ENCODE results near the gene MPHOSPH6. TPM values are rescaled to one million over a fixed set of nuclear protein-coding genes. Genes with fewer than 3 reads are reported as not detected.

The MPHOSPH6 gene
- total and polyA plus RNA-seq, 2 donors from 2014 or later: 22.7 to 28.2 TPM

GRCh38 chr16:82134846-82135245, 35.2 kb downstream of the MPHOSPH6 start:
- Histone ChIP-seq H3K27ac (ENCODE audit: low read depth in 2 of 2, low read length in 2 of 2) (no peak overlapping the region), H3K9me3 (ENCODE audit: control insufficient read depth in 2 of 3, insufficient read depth in 1 of 3, low read length in 3 of 3) (no peaks in the 10 kb centered on the region), H3K4me3 (ENCODE audit: low read length in 3 of 3) (no peak overlapping the region), H3K27me3 (ENCODE audit: control insufficient read depth, insufficient read depth, low read length) (no peaks in the 10 kb centered on the region), H3K36me3 (ENCODE audit: control insufficient read depth in 2 of 3, insufficient read depth in 3 of 3, low read length in 3 of 3) (no peaks in the 10 kb centered on the region), H3K4me1 (ENCODE audit: control insufficient read depth in 2 of 3, insufficient read depth in 2 of 3, low read depth in 1 of 3, low read length in 3 of 3) (peaks cover 0 to 4% (median 0%) of the 10 kb centered on the region in 3 donors), H3K9ac (ENCODE audit: low read length in 3 of 3) (no peak overlapping the region)
- no peak for DNase-seq
- no peak for TF ChIP-seq CTCF (IDR thresholded peaks at IDR 0.05; ENCODE audit: borderline replicate concordance, extremely low read depth, insufficient read depth)
- intact Hi-C loops (cut with DNase I): no loop called here
- FAIRE-seq: no peak

GRCh38 chr16:82133798-82134197, 36.2 kb downstream of the MPHOSPH6 start:
- no peak for TF ChIP-seq CTCF (IDR thresholded peaks at IDR 0.05; ENCODE audit: borderline replicate concordance, extremely low read depth, insufficient read depth)
- Histone ChIP-seq H3K4me3 (ENCODE audit: low read length in 3 of 3) (no peak overlapping the region), H3K27ac (ENCODE audit: low read depth in 2 of 2, low read length in 2 of 2) (no peak overlapping the region), H3K36me3 (ENCODE audit: control insufficient read depth in 2 of 3, insufficient read depth in 3 of 3, low read length in 3 of 3) (no peaks in the 10 kb centered on the region), H3K9me3 (ENCODE audit: control insufficient read depth in 2 of 3, insufficient read depth in 1 of 3, low read length in 3 of 3) (no peaks in the 10 kb centered on the region), H3K9ac (ENCODE audit: low read length in 3 of 3) (no peak overlapping the region), H3K27me3 (ENCODE audit: control insufficient read depth, insufficient read depth, low read length) (no peaks in the 10 kb centered on the region), H3K4me1 (ENCODE audit: control insufficient read depth in 2 of 3, insufficient read depth in 2 of 3, low read depth in 1 of 3, low read length in 3 of 3) (peaks cover 0 to 4% (median 0%) of the 10 kb centered on the region in 3 donors)
- DNase-seq (no peak), FAIRE-seq (no peak)
- intact Hi-C loops (cut with DNase I): no loop called here

DNA sequence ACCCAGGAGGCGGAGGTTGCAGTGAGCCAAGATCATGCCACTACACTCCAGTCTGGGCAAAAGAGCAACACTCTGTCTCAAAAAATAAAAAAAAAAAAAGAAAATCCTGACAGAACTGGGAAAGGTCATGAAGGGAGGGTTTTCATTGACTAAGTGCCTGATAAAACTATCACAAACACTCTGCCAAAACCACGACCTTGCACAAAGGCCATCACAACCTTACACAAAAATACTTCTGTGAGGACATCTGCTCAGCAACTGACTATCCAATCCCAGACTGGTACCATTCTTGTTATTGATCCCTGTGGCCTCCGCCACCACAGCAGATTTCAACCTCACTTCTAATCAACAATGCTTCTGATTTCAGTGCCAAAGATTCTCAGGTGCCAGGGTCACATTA, 40.1 kb downstream of the MPHOSPH6 start:
- no peak for TF ChIP-seq CTCF (IDR thresholded peaks at IDR 0.05; ENCODE audit: borderline replicate concordance, extremely low read depth, insufficient read depth)
- H3K4me3 ChIP-seq (ENCODE audit: low read length in 3 of 3): no peak overlapping the region
- no peak overlapping the region for H3K27ac ChIP-seq (ENCODE audit: low read depth in 2 of 2, low read length in 2 of 2)
- H3K4me1 ChIP-seq (ENCODE audit: control insufficient read depth in 2 of 3, insufficient read depth in 2 of 3, low read depth in 1 of 3, low read length in 3 of 3): no peaks in the 10 kb centered on the region
- no peaks in the 10 kb centered on the region for H3K9me3 ChIP-seq (ENCODE audit: control insufficient read depth in 2 of 3, insufficient read depth in 1 of 3, low read length in 3 of 3)
- H3K36me3 ChIP-seq (ENCODE audit: control insufficient read depth in 2 of 3, insufficient read depth in 3 of 3, low read length in 3 of 3): no peaks in the 10 kb centered on the region
- FAIRE-seq (no peak), DNase-seq (no peak)
- H3K27me3 ChIP-seq (ENCODE audit: control insufficient read depth, insufficient read depth, low read length): no peaks in the 10 kb centered on the region
- intact Hi-C loops (cut with DNase I): no loop called here
- no peak overlapping the region for H3K9ac ChIP-seq (ENCODE audit: low read length in 3 of 3)

- Histone ChIP-seq H3K4me1 (ENCODE audit: control insufficient read depth in 2 of 3, insufficient read depth in 2 of 3, low read depth in 1 of 3, low read length in 3 of 3) (no peaks in the 10 kb centered on the region), H3K9me3 (ENCODE audit: control insufficient read depth in 2 of 3, insufficient read depth in 1 of 3, low read length in 3 of 3) (no peaks in the 10 kb centered on the region), H3K9ac (ENCODE audit: low read length in 3 of 3) (no peak overlapping the region), H3K36me3 (ENCODE audit: control insufficient read depth in 2 of 3, insufficient read depth in 3 of 3, low read length in 3 of 3) (no peaks in the 10 kb centered on the region), H3K4me3 (ENCODE audit: low read length in 3 of 3) (no peak overlapping the region), H3K27ac (ENCODE audit: low read depth in 2 of 2, low read length in 2 of 2) (no peak overlapping the region), H3K27me3 (ENCODE audit: control insufficient read depth, insufficient read depth, low read length) (no peaks in the 10 kb centered on the region)
- intact Hi-C loops (cut with DNase I): no loop called here
- no peak for TF ChIP-seq CTCF (IDR thresholded peaks at IDR 0.05; ENCODE audit: borderline replicate concordance, extremely low read depth, insufficient read depth)
- no peak for DNase-seq
- no peak for FAIRE-seq
Observed at GRCh38 chr16:82124651-82125050, 45.4 kb downstream of the MPHOSPH6 start.

All from kidney (tissue), 14 donors.